ENCODE data around the gene KRT14. TPM values are rescaled to one million over a fixed set of nuclear protein-coding genes. Genes with fewer than 3 reads are reported as not detected.
"Not testable (repeated sequence)": the region's sequence is repeated elsewhere in the genome, so short reads cannot be mapped to it uniquely, and the experiment has no call there.

The KRT14 gene
- total RNA-seq, 1 experiment from 2014 or later: not detected

GRCh38 chr17:41621916-41622315 lies 35.2 kb upstream of the KRT14 start:
- Histone ChIP-seq H2BK20ac (ENCODE audit: low read depth, low read length, poor library complexity, severe bottlenecking) (no peak overlapping the region), H4K20me1 (ENCODE audit: control insufficient read depth, insufficient read depth, insufficient read length) (no peaks in the 10 kb centered on the region), H3K23ac (ENCODE audit: insufficient read length, low read depth, low read length) (no peak overlapping the region), H4K8ac (replicated peaks; ENCODE audit: insufficient read length, low read depth, low read length) (no peak overlapping the region), H3K14ac (ENCODE audit: insufficient read depth, low read length) (no peak overlapping the region), H3K4ac (ENCODE audit: low read depth, low read length) (no peak overlapping the region), H2BK5ac (ENCODE audit: insufficient read length, low read length) (no peak overlapping the region), H3K23me2 (ENCODE audit: insufficient read length, low read depth, low read length, poor library complexity, severe bottlenecking) (no peaks in the 10 kb centered on the region), H2AK5ac (ENCODE audit: insufficient read length, low read length) (no peak overlapping the region), H3K56ac (ENCODE audit: insufficient read length, low read depth, low read length) (no peak overlapping the region), H4K91ac (ENCODE audit: insufficient read length, low read depth, low read length) (no peak overlapping the region), H2AFZ (ENCODE audit: low read length) (no peak overlapping the region), H3K4me2 (ENCODE audit: insufficient read depth, insufficient read length, low read length) (no peak overlapping the region), H2BK120ac (ENCODE audit: low read depth, low read length, poor library complexity, severe bottlenecking) (no peak overlapping the region), H3K9ac (ENCODE audit: extremely low read depth, insufficient read length, low read length) (no peak overlapping the region), H3K27ac (ENCODE audit: insufficient read length, low read depth, low read length) (no peak overlapping the region), H3K79me1 (ENCODE audit: insufficient read depth, low read depth, low read length, poor library complexity, severe bottlenecking) (no peaks in the 10 kb centered on the region), H2BK12ac (ENCODE audit: insufficient read length, low read depth, low read length) (no peak overlapping the region), H2BK15ac (ENCODE audit: low read depth, low read length) (no peak overlapping the region), H3K27me3 (ENCODE audit: insufficient read depth, low read length) (no peaks in the 10 kb centered on the region), H3K4me1 (ENCODE audit: insufficient read depth, low read length) (no peaks in the 10 kb centered on the region; the same call in 1 of the 2 replicates), H3K9me3 (ENCODE audit: control insufficient read depth, low read depth, low read length) (no peaks in the 10 kb centered on the region), H3K79me2 (ENCODE audit: insufficient read depth, low read length) (no peaks in the 10 kb centered on the region), H3T11ph (ENCODE audit: low read length) (no peak overlapping the region), H4K5ac (ENCODE audit: insufficient read length, low read depth, low read length) (no peak overlapping the region), H3K18ac (ENCODE audit: insufficient read length, low read depth, low read length) (no peak overlapping the region)
- DNase-seq: no peak
- no peak for TF ChIP-seq CTCF (conservative IDR thresholded peaks at IDR 0.05)
- H3K4me1 Mint-ChIP-seq: peaks cover 12 to 31% of the 10 kb centered on the region in 2 experiments
- no peaks in the 10 kb centered on the region; the same call in 1 of the 2 replicates for H3K27me3 Mint-ChIP-seq (ENCODE audit: low read depth)
- H3K9me3 Mint-ChIP-seq: no peaks in the 10 kb centered on the region
- no peak overlapping the region; a peak in 1 of 5 replicates for H3K4me3 Mint-ChIP-seq
- WGBS (ENCODE audit: extremely low coverage, insufficient read length, low lambda C conversion rate): no CpG with 5 or more reads among the region's 2 CpGs
- H3K27ac Mint-ChIP-seq: no peak overlapping the region; a peak in 1 of 7 replicates
- no peaks in the 10 kb centered on the region; a peak in 2 of 7 replicates for H3K36me3 Mint-ChIP-seq (ENCODE audit: insufficient read depth in 1 of 3, low read depth in 3 of 3)

GRCh38 chr17:41621435-41621817 lies 34.7 kb upstream of the KRT14 start:
- H2BK15ac ChIP-seq (ENCODE audit: low read depth, low read length); H2BK5ac ChIP-seq (ENCODE audit: insufficient read length, low read length); H3K9ac ChIP-seq (ENCODE audit: extremely low read depth, insufficient read length, low read length); H3K27me3 ChIP-seq (ENCODE audit: insufficient read depth, low read length); H3K56ac ChIP-seq (ENCODE audit: insufficient read length, low read depth, low read length); H3K4me3 Mint-ChIP-seq; H3K18ac ChIP-seq (ENCODE audit: insufficient read length, low read depth, low read length); H3K36me3 Mint-ChIP-seq (ENCODE audit: insufficient read depth in 1 of 3, low read depth in 3 of 3); H4K91ac ChIP-seq (ENCODE audit: insufficient read length, low read depth, low read length); H3K23ac ChIP-seq (ENCODE audit: insufficient read length, low read depth, low read length); H2BK20ac ChIP-seq (ENCODE audit: low read depth, low read length, poor library complexity, severe bottlenecking); H3K4me2 ChIP-seq (ENCODE audit: insufficient read depth, insufficient read length, low read length); H3K27ac ChIP-seq (ENCODE audit: insufficient read length, low read depth, low read length); H3K27me3 Mint-ChIP-seq (ENCODE audit: low read depth); H3K4ac ChIP-seq (ENCODE audit: low read depth, low read length); H2AK5ac ChIP-seq (ENCODE audit: insufficient read length, low read length); H2BK120ac ChIP-seq (ENCODE audit: low read depth, low read length, poor library complexity, severe bottlenecking); H2AFZ ChIP-seq (ENCODE audit: low read length); H3K79me2 ChIP-seq (ENCODE audit: insufficient read depth, low read length); H3K27ac Mint-ChIP-seq; H3K14ac ChIP-seq (ENCODE audit: insufficient read depth, low read length); H3K4me1 ChIP-seq (ENCODE audit: insufficient read depth, low read length); H3K79me1 ChIP-seq (ENCODE audit: insufficient read depth, low read depth, low read length, poor library complexity, severe bottlenecking); H4K5ac ChIP-seq (ENCODE audit: insufficient read length, low read depth, low read length); H4K20me1 ChIP-seq (ENCODE audit: control insufficient read depth, insufficient read depth, insufficient read length); H3K9me3 Mint-ChIP-seq; H2BK12ac ChIP-seq (ENCODE audit: insufficient read length, low read depth, low read length); H3K23me2 ChIP-seq (ENCODE audit: insufficient read length, low read depth, low read length, poor library complexity, severe bottlenecking); H4K8ac ChIP-seq (replicated peaks; ENCODE audit: insufficient read length, low read depth, low read length); DNase-seq; H3K9me3 ChIP-seq (ENCODE audit: control insufficient read depth, low read depth, low read length); H3T11ph ChIP-seq (ENCODE audit: low read length): not testable (repeated sequence)
- H3K4me1 Mint-ChIP-seq: peaks cover 10 to 32% of the 10 kb centered on the region in 2 experiments
- no CpG with 5 or more reads among the region's 11 CpGs for WGBS (ENCODE audit: extremely low coverage, insufficient read length, low lambda C conversion rate)

All from H9 (cell line).